SW 1271 (cell line): ENCODE measurements around the gene BEND5.

Experiments used
- DNase-seq, 2 experiments: peaks; one replicate each; lab custom pipeline; 2025; lab: John Stamatoyannopoulos, UW

Gene BEND5

DNA sequence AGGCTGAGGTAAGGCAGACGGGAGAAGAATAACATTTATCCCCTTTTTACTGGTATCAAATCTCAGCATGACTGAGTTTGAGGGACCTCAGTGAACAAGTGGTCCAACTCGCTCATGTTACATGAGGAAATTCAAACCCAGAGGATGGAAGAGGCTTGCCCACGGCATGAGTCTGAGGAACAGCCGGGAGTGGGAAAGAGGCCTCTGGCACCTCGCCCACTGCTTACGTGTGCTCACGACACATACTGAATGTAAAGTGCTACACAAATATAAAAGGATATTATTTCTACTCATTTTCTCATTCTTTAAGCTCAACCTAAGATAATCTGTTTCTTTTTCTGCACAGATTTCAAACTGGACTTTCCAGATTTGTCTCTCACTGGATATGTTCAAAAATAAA lies 14.7 kb downstream of the BEND5 start:
- DNase-seq, result no peak

DNA sequence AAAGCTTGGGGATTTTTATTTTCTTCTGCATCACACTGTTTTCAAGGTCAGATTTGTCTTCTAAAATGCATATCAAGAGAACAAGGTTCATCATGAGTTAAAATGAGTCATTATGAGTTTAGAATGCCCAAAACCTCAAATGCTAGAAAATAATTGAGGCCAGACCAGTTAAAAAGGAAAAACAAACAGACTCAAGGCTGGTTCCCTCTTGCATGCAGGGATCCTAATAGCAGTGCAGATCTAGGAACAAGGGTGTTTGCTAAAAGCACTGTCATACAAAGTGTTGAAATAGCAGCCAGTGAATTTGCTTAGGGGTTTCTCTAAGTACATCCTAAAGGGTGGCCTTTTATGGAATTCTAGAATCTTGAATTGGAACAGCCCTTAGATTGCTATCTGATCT lies 15.3 kb downstream of the BEND5 start:
- no peak for DNase-seq

DNA sequence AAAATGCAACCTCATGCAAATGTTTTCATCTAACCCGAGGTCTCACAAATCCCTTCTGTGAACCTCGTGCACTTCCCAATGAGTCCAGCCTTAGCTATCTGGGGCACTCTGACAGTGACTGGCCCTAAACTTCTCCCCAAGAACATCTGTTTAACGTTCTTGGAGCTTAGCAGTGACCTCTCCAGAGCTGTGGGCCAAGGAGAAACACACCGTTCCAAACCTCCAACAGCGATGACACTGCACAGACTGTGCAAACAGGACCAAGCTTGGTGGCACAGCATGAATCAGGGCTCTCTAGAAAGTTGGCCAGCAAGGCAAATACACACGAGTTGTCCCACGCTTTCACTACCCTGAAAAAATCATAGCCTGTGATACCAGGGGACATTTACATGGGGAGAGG lies 15.8 kb downstream of the BEND5 start:
- no peak for DNase-seq

DNA sequence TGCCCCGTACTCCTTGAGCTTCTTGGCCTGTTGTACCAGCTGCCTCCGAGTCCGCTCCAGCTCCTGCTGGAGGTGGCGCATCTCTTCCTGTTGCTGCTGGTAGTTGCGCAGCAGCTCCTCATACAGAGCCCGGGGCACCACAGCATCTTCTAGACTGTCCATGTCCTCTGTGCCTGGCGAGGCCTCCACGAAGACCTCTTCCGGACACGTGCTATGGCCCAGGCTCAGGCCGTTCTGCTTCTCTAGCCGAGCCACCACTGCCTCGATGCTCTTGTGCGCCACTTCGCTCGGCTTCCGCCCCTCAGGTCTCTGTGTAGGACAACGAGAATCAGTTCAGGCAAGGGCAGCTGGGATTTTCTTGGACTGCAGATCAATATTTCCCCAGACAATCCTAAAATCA lies 17.7 kb downstream of the BEND5 start:
- no peak for DNase-seq

DNA sequence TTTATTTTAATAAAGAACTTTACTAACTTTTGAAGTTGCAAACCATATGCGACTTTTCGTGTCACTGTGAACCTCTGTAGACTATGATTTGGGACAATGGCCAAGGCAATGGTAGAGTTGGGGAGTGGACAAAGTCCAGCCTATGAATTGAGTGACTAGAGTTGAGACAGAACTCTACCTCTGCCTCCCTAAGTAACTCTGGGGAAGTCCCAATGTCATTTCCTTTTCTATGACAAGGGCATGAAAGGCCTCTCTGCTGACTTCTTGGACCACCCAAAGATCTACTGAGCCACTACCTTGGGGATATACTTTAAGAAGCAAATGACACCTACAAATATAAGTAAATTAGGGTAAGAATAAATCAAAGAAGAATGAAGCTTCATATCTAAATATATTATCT lies 19.3 kb downstream of the BEND5 start:
- no peak for DNase-seq

DNA sequence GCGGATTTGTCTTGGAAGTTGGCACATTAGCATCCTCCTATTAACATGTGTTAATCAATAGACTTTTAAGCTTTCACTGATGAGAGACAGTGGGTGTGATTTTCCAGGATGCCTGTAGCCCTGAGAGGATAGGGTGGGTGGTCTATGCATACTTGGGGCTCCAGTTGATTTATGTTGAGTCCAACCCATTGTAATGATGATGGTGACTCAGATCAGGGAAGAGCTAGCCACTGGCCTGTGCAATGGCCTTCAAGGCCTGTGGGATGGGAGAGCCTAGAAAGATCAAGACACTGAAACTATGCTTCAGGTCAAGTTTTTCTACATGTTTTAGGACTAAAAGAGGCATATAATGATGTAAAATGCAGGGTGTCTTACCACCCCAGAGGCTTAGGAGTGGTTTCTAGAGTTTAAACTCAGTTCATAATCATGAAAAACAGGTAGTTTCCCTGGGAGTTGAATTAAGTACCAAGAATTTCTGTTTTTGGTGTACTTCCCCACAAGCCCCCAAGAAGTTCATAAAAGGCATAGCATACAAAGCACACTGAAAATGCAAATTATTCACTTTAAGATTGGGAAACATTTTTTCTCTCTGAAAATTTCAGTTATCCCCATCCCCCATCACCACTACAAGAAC lies 19.9 kb downstream of the BEND5 start:
- DNase-seq, result no peak

DNA sequence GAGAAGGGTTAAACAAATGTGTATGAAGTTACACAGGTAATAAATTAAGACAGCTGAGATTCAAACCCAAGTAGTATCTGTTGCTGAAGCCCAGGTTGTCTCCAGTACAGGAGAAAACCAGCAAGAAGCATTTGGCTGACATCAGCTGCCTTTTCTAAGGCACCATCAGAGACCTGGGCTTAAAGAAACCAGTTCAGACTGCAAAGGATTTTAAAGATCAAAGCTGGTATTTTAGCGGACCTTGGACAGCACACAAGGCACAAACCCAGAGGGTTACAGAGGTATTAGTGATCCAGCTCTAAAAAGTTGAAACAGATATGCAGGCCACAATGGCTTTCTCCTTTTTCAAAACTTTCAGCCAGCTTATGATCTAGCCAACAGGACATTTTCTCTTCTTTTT lies 23.4 kb downstream of the BEND5 start:
- DNase-seq, result no peak

DNA sequence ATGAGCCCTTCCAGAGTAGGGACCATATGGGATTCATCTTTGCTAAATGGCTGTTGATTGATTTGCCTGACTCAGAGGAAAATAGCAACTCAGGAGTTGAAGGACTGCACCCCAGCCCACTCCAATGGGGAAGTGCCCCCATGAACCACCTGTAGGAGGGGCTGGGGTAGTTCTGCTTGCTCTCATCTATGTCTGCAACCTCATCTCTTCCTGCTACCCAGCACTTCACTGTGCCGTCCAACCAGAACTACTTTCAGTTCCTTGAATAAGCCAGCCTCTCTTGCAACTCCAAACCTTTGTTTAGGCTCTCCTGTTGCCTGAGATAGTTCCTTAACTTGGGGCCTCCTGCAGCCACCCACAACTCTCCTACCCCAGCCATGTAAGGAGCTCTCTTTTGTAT lies 26.6 kb downstream of the BEND5 start:
- DNase-seq, result no peak

DNA sequence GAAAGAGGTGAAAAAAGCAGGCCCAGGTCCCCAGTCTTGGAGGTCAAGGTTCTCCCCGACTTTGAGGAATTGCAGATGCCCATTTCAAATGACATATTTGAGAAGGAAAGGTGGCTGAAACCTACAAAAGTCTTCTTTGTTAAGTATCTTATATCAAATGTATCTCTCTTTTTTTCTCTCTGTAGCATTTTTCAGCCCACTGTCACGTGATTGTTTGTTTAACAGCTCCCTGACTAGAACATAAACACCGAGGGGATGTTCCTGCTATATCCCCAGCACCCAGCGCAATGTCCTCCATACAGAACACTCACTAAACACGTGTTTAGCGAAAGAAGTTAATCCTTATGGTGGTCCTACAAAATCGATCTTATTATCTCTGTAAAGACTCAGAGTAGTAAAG lies 27.6 kb downstream of the BEND5 start:
- no peak for DNase-seq

DNA sequence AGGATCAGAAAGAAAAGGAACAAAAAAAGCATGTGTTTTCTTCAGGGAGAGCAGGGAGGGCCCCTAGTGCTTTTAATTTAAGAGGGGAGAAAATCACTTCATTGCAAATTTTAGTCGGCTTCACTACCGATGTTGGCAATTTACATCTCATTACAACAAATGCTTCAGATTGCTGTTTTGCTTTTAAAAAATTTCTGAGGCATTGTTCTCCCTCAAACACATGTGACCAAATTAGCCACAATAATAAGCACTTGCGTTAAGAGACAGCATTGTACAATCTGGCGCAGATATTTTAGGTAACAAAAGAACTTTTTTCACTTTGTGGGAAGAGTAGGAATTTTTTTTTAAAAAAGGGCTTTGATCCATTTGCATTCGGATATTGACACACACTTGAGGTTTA lies 29.8 kb downstream of the BEND5 start:
- no peak for DNase-seq

DNA sequence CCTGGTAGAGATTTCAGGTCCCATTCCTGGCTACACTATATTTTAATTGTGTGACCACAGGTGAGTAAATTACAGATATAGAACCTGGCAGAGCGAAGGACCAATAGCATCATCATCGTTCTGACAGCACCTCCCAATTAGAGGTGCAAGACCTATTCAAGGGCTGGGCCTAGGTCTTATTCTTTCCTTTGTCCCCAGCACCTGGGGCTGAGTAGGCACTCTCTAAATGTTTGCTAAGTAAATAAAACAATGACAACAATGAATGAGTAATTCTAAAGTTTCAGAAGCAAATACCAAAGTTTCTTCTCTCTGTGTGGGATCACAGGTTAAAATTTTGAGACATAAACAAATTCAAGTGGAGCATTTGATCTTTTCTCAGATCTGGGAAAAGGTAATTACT lies 32.7 kb downstream of the BEND5 start:
- no peak for DNase-seq

DNA sequence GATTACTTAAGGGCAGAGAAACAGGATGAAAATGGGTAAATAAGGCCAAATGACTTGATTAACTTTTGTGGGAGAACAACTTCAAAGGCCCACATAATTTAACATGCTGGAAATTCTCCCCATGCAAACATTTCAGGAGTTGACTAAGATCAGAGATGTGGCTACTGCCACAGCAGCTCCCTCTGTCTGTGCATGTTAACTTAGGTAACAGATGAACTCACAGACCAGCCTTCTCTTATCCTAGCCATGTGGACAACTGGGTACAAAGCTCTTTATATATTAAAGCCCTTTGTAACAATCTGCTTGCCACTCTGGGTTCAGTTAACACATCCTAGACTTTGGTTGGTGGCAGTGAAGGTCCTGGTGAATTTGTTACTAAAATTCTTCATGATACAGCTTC lies 33.2 kb downstream of the BEND5 start:
- DNase-seq, result no peak

DNA sequence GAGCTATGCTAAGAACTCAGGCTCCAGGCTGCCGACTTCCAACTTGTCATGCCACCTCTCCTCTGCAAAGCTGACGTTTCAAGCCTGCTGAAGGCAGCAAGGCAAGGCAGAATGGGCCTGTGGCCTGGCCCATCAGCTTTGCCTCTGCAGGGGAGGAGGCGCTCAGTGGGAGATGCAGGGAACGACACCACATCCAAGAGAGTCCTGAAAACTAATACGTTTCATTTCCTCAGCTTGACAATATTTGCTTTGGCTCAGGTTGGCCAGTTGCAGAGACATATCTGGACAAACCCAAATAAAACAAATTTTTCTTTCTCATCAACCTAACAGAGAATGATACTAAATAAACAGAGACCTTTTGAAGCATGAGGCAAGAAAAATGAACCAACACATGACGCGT lies 35.3 kb downstream of the BEND5 start:
- DNase-seq, result no peak

DNA sequence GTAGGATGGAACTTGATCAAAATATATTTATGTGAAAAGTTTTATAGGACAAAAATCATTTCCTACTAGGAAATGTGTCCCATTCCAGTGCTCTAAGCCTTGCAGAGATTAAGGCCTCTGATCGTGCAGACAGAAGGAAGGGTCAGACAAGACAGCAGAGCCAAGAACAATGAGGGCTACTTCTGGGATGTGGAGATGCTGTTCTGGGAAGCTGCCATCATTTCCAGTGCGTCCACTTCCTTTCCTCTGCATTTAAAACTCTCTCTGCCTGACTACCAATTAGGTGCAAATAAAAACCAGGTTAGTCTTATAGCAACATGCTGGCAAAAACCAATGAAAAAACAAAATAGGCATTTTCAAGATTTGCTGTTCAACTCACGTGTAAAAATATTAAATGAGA lies 36.1 kb downstream of the BEND5 start:
- DNase-seq, result no peak

DNA sequence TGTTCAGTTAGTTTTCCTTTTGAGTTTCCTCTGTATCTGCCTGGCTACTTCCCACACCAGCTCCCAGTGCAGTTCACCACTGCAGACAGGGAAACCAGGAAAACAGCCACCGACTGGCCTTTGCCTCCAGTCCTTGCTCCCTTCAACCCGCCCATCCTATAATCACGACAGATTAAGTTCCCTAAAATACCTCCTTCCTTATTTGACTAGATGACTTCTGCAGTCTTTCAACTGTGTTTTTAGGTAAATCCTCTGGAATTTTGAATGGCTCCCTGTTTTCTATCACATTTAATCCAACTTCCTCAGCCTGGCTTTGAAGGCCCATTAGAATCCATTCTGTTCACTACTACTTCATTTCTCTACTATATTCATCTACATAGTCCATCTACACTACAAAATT lies 37.6 kb downstream of the BEND5 start:
- DNase-seq, result no peak

DNA sequence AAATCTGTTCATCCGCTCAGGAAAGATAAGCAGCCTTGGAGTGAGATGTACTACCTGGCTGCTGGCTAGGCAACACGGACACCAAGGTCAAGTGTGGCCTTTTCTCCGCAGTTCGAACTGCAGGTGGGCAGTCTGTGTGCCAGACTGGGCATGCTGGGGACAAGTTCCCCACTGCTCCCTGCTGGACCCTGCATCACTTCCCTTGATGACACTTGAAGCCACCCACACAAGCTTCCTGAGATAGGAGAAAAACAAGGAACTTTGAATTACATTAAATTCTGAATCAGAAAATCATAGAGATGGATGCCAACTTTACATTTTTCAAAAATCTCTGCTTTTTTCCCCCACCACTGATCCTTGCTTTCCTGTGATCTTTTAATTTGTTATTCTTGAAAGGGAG lies 38.3 kb downstream of the BEND5 start:
- DNase-seq, result no peak

DNA sequence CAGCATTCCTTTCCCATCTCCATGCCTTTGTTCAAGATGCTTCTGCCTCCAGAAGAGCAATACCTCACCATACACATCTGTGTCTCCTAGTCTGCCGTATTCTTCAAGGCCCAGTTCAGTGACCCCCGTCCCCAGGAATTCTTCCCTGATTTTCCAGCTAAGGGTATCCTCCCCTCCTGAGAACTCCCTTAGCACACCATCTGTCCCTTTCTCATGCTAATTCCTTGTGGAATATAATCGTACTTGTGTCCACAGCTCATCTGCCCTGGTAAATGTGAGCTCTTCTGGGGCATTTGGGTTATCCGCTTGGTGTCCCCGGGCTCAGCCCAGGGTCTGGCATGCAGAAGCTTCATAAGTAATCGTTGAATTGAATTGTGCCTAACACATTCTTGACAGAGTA lies 40.9 kb downstream of the BEND5 start:
- DNase-seq, result no peak

DNA sequence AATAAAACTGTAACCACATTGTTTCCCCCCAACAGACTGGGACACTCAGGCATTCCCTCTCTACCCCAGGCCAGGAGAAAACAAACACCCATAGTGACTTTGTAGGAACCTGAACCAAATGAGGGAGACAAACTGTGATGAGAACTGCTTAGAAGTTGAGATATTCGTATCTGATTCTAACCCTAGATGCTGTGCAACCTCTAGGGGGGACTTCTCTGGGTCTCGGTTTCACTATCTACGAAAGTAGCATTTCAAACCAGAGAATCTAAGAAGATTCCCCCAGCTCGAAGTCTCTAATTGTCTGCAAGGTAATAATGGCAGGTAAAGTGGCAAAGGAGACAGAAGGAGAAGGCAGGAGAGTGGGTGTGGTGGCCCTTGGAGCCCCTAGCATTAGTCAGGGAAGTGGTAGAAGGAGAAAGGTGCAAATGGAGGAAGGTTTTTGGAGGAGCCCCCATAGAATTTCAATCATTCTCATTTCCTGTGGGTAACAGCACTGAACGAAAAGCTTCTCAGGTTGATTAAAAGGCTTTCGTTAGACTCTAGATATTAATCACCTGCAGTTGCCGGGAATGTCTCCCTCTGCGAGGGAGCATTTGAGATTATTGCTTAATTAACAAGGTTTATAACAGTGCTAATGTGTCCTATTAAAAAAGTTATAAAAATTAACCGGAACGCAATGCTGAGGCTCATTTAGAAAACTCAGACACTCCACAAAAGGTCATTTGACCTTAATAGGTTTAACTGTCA lies 46.4 kb downstream of the BEND5 start:
- no peak for DNase-seq

DNA sequence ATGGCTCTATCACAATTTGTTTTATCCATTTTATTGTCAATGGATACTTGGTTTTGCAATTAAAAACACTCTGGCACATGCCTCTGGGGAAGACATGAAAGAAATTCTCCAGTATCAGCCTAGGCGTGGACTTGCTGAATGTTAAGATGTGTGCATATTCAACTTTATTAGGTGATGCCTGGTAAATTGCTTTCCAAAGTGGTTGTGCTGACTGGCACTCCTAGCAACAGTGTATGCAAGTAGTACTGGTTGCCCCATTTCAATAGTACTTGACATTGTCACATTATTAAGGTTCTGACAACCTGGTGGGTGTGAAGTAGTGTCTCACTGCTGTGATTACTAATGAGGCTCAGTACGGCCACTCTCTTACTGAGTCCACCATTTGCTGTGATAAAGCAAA lies 48.1 kb downstream of the BEND5 start:
- no peak for DNase-seq

DNA sequence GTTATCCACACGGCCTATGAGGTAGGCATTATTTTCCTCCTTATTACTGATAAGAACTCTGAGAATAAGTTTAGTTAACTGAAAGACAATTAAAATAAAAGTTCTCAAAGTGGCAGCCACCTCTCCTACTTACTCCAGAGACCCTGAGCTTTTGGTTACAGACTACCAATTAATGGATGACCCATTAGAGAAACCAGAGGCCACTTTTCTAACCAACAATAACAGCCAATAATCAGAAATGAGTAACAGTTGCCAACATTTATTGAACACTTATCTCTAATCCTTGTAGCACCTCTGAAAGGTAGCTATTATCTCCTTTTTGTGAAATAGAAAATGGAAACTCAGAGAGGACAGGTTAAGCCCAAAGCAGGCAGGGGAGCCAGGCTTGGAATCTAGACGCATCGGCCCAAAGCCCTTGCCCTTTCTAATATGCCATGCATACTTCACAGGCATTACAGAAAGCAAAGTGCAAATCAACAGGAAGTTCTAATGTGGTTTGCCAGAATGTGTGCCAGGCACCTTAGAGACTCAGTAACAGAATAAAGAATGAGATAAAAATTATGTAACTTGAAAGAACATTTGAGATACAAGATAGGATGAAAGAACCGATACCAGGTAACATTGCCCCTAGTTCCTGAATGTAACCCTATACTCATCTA lies 50.0 kb downstream of the BEND5 start:
- no peak for DNase-seq

DNA sequence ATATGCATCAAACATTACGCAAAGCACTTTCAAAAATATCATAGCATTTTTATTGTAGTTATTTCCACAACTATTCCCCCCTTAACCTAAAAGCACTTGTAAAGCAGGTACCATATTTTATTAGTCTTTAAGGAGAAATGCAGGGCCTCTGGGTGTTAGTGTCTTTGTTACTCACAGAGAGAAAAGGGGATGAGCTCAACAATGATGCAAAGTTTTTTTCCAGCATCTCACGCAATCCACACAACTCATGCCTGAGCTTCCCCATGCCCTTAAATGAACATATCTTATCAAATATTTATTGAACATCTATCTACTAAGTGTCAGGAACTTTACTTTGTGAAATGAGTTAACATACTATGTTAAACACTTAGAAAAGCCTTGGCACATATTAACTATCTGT lies 50.6 kb downstream of the BEND5 start:
- no peak for DNase-seq

DNA sequence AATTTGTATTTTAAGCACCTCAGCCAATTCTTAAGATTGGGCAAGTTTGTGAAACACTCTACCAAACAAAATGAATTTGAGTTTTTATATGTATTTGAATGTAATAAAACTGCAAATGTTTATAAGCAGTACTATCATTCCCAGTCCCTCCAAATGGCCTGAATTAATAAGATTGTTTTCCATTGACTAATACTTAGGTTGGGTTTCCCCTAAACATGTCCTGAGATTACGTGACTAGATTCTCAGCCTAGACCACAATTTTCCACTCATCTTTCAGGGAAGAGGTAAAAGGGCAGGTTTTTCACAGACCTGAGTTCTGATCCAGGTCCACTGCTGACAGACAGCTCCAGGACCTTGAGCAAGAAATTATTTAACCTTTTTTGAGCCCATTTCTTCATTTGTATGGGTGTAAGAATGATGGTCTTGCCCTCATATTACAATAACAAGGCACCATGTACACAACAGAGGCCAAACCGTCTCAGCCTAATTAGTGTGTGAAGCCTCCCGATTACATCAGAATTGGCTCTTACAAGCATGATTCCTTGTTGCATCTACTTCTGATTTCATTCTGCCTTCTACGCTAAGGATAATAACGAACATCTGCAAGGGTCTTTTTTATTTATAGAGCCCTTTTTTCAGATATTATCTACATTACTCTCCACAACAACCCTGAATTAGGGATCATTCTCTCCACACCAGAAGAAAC lies 51.2 kb downstream of the BEND5 start:
- DNase-seq, result no peak

DNA sequence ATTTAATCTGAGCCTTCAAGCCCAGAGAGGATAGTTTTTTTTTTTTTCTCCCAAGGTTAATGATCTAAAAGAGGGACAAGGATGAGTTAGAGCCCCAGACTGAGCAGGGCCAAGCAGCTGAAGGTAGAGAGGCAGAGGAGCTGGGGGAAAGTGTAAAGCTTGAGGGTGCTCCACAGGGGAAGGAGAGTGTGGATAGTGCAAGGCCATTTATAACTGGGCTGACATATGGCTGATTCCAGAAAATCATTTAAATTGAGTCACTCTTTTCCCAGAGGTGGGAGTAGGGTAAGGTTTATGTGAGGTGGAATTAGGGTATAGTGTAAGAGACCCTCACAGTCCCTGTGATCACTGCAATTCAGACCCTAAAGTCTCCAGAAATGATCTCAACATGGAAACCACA lies 55.8 kb downstream of the BEND5 start:
- DNase-seq, result no peak
